CD4-positive, alpha-beta T cell treated with Interleukin-6 for 4 hours (primary cell): Measurements from ENCODE around the gene COMT.

ENCODE experiments used
- DNase-seq: peaks from one replicate; pipeline ENCODE4 v3.0.0-alpha.2; 2020; ENCODE audit warnings: mixed read lengths

COMT gene

GRCh38 chr22:19984851-19985811 is 43.6 kb downstream of the COMT start:
- no peak for DNase-seq

GRCh38 chr22:19986011-19986409 is 44.4 kb downstream of the COMT start:
- no peak for DNase-seq

GRCh38 chr22:19986410-19987341 is 45.1 kb downstream of the COMT start:
- DNase-seq: peak; percentile 62

- DNase-seq: no peak
Measured at GRCh38 chr22:19987394-19988306, 46.1 kb downstream of the COMT start.

GRCh38 chr22:19988331-19988808 is 46.8 kb downstream of the COMT start:
- DNase-seq: no peak

GRCh38 chr22:19988965-19989724 is 47.6 kb downstream of the COMT start:
- DNase-seq: no peak

GRCh38 chr22:19989725-19990067 is 48.1 kb downstream of the COMT start:
- DNase-seq: no peak

GRCh38 chr22:19990188-19990587 is 48.6 kb downstream of the COMT start:
- no peak for DNase-seq

- no peak for DNase-seq
Measured at GRCh38 chr22:19990609-19991394, 49.2 kb downstream of the COMT start.

- no peak for DNase-seq
Measured at GRCh38 chr22:19991395-19991644, 49.7 kb downstream of the COMT start.

- no peak for DNase-seq
Measured at GRCh38 chr22:19991645-19992451, 50.3 kb downstream of the COMT start.

- no peak for DNase-seq
Measured at GRCh38 chr22:19992481-19992911, 50.9 kb downstream of the COMT start.

- DNase-seq: no peak
Measured at GRCh38 chr22:19992921-19993355, 51.4 kb downstream of the COMT start.

- DNase-seq: no peak
Measured at GRCh38 chr22:19993926-19994325, 52.4 kb downstream of the COMT start.

- DNase-seq: no peak
Measured at GRCh38 chr22:19994851-19995610, 53.5 kb downstream of the COMT start.

GRCh38 chr22:19995611-19996339 is 54.2 kb downstream of the COMT start:
- DNase-seq: no peak

GRCh38 chr22:19996694-19997384 is 55.3 kb downstream of the COMT start:
- DNase-seq: no peak
